ENCODE results near the gene SLC25A42.
A peak's percentile ranks its signal among the peaks of the same experiment; 100 is the strongest.
"Not testable (repeated sequence)": the region's sequence is repeated elsewhere in the genome, so short reads cannot be mapped to it uniquely, and the experiment has no call there.

Gene SLC25A42

DNA sequence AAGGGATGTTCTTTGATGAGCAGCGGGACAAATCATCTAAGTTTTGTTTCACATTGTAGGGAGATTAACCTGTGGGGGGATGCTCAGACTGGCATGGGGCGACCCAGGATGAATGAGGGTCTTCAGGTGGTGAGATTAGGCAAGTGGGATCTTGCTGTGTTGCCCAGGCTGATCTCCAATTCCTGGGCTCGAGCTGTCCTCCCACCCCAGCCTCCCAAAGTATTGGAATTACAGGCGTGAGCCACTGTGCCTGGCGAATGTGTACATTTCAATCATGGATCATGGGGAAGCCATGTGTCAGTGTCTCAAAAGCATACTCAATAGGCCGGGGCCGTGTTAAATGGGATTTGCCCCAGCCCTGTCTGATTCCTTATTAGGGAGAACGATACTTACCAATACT, 8.1 kb downstream of the SLC25A42 start:
- no peak for DNase-seq

DNA sequence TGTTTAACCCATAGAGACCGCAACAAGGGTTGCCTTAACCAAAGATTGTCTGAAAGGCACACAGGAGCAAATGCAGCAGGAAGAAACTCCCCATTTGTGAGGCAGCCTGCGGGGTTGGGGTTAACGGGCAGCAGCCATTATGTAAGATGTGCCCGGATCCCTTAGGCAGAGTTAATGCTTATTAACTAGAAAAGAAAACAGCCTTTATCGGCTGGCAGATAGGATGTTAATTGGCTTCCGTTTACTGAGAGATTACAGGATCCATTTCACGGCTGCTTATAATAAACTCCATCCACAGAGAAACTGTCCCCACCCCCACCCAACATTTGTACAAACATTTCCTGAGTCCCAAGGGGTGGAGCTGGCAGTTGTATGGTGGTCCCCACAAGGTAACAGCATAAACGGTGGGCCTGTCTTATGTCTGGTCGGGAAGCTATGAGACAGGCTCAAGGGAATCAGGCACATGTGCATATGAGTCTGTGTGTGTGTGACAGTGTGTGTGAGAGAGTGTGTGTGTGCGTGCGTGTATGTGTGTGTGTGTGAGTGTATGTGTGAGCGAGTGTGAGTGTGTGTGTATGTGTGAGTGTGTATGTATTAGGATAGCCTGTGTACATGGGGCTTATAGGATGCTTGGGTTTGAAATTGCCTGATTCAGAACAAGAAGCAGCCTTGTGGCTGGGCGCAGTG, 10.5 kb downstream of the SLC25A42 start:
- peak in 2 of 3 experiments; percentile 18 to 62 for DNase-seq

DNA sequence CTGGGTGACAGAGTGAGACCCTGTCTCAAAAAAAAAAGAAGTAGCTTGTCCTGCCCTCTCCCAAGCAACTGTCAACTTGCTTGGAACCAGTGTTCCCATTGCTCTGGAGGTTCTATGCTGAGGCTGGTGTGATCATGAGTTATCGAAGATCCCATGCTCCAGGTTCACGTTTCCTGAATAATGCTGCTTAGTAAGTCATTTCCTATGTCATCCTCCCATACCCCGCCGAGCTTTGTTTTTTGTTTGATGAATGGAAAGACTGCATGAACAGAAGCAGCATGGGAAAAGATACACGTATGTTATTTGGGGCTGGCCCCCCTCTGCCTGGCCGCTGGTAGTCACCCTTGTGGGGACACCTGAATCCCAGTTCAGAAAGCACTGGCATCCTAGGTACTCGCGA, 11.3 kb downstream of the SLC25A42 start:
- no peak for DNase-seq

DNA sequence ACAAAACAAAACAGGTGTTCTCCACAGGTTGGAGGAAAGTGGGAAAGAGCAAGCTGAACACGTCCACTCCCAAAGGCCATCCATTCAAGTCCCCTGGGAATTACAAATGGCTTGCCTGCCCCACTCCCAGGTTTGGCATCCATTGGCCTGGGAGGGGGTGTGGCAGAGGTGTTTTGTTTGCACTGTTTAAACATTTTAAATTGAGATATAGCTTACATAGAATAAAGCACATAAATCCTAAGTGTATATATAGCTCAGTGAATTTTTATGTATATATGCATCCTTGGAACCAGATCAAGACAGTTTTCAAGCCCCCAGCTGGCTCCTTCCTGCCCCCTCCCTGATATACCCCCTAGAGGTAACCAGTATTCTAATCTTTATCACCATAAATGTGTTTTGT, 12.7 kb downstream of the SLC25A42 start:
- DNase-seq, result peak in 1 of 3 experiments; percentile 10

DNA sequence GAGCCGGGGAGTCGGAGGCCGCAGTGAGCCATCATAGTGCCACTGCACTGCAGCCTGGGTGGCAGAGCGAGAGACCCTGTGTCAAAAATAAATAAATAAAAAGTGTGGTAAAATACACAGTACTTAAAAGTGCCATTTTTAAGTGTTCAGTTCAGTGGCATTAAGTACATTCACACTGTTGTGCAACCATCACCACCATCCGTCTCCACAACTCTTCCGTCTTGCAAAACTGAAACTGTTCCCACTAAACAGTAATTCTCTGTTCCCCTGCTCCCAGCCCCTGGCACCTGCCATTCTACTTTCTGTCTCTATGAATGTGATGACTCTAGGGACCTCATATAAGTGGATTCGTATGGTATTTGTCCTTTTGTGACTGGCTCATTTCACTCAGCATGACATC, 13.3 kb downstream of the SLC25A42 start:
- DNase-seq, result peak; percentile 50 to 88 (median 67)

DNA sequence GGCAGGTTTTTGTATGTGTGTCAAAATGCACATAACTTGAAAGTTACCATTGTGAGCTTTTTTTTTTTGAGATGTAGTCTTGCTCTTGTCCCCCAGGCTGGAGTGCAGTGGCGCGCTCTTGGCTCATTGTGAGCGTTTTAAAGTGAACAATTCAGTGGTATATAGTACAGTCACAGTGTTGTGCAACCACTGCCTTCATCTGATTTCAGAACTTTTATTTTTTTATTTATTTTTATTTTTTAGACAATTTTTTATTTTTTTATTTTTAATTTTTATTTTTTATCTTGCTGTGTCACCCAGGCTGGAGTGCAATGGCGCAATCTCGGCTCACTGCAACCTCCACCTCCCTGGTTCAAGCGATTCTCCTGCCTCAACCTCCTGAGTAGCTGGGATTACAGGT, 15.0 kb downstream of the SLC25A42 start:
- no peak for DNase-seq

DNA sequence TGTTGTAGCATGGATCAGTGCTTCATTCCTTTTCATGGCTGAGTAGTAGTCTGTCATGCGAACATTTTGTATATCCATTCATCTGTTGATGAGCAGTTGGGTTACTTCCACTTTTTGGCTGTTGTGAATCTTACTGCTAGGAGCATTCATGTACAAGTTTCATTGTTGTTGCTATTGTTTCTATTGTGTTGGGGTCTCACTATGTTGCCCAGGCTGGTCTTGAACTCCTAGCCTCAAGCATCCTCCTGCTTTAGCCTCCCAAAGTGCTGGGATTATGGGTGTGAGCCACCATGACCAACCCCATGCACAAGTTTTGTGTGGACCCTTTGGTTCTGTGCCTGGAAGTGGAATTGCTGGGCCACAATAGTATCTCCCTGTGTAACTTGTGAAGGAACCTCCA, 15.8 kb downstream of the SLC25A42 start:
- DNase-seq, result no peak

DNA sequence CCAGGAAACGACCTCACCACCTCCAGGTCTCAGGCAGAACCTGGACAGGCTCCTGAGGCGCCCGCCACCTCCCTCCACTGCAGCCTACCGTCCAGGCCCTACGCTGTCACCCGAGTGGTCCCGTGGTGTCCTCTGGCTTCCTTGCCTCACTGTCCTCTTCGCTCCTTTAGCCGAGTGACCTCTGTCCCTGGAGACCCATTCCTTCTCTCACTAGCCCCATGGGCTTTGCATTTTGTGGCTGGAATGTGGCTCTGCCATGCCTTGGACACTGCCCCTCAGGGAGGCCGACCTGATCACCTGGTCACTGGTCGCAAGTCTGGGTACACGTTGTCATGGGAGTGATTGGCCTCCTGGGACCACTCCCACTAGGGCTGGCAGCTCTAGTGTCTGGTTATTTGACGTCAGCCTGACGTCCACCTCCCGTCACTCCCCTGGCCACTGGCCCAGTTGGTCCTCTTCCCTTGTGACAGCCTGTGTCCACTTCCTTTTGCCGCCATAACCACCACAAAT, 17.9 kb downstream of the SLC25A42 start:
- DNase-seq, result no peak

DNA sequence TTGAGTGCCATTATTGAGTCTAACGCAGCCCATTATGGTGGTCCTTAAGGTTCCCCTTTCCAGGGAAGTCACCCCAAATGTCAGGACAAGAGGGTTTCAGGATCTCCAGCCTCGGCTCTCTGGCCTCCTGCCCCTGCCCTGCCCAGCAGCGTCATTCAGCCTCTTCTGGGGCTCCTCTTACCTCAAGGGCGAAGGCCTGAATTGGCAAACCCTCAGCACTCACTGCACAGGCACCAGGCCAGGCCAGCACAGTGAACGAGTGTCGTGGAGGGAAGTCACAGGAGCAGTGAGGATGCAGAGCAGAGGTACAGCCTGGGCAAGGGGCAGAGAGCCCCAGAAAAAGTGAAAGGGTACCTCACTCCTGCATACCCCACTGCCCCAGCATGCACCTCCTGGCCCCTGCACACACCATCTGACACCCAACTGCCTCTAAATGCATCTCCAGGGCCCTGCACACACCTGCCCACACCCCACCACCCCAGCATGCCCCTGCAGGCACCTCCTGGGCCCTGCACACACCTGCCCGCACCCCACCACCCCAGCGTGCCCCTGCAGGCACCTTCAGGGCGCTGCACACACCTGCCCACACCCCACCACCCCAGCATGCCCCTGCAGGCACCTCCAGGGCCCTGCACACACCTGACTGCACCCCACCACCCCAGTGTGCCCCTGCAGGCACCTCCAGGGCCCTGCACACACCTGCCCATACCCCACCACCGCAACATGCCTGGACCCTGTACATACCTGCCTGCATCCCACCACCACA, 19.8 kb downstream of the SLC25A42 start:
- no peak for DNase-seq

DNA sequence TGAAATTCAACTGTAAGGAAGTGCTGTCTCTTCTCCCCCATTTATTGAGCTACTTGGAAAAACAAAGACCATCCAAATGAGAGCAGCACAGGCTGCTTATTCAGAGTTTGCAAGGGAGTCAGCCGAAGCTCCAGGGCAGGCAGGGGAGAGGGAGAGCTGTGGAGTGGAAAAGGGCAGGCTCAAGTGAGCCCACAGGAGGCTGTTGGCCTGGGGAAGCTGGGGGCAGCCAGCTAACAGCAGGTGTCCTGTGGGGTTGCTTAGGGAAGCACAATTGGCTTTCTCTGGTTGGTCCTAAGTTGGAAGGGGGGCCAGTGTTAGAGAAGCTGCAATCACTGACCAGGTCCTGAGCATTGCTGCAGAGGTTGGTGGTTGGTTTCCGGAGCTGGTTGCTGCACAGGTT, 23.9 kb downstream of the SLC25A42 start:
- DNase-seq, result no peak

DNA sequence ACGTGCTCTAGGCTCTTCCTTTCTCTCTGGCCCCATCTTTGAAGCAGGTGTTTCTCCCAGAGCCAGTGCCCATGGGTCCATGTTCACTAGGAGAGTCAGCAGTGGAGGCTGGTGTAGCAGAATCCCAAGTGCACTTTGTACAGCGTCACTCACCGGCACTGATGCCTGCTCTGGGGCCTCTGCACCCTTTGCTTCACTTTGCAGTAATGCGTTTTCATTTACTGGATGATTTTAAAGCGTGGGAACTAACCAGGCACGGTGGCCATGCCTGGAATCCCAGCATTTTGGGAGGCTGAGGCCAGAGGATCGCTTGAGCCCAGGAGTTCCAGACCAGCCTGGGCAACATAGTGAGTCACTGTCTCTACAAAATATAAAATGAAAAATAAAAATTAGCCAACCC, 30.7 kb downstream of the SLC25A42 start:
- DNase-seq, result no peak

DNA sequence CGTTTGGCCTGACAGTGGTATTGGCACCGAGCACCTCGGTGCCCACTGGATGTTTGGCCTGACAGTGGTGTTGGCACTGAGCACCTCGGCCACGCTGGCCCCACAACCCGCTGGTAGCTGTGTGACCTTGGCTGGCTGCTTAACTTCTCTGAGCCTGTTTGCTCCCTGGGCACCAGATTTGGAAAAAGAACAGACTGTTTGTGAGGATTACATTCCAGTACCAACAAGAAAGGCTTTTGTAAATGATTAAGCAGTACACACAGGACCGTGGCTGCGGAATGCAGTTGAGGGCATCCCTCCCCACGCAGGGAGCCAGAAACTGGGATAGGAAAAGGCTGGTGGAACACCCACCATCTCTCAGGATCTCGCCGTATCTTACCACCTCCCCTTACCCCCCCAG, 31.9 kb downstream of the SLC25A42 start:
- DNase-seq, result no peak

DNA sequence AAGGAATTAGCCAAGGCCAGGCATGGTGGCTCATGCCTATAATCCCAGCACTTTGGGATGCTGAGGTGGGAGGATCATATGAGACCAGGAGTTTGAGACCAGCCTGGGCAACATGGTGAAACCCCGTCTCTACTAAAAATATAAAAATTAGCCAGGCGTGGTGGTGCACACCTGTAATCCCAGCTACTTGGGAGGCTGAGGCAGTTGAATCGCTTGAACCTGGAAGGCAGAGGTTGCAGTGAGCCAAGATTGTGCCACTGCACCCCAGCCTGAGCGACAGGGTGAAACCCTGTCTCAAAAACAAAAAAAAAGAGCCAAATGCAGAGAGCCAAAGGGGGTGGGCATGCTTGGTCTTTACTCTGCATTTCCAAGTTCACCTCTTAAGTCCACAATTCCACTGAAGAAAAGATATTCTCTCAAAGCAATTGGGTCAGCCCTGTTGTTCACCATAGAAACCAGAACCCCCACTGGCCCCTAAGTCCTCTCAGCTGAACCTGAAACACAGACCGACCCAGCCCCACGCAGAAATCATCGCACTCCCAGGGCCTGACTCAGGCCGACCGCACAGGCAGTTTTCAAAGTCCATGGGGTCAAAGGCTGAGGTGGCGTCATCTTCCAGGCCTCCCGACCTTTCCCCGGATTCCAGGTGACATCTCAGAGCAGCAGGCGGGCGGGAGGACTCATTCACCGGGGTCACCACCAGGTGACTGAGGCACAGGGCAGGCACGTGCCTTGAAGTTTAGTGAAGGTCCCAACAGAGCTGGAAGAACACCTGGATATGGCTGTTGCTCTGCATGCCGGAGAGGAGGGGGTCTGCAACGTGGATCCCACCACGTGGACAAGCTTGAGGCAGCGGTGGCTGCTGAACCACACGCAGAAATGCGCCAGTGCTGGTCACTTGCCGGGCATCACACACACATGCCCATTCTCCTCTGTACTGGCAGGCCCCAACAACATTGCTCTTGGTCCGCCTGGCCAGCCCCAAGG, 33.1 kb downstream of the SLC25A42 start:
- DNase-seq, result no peak

DNA sequence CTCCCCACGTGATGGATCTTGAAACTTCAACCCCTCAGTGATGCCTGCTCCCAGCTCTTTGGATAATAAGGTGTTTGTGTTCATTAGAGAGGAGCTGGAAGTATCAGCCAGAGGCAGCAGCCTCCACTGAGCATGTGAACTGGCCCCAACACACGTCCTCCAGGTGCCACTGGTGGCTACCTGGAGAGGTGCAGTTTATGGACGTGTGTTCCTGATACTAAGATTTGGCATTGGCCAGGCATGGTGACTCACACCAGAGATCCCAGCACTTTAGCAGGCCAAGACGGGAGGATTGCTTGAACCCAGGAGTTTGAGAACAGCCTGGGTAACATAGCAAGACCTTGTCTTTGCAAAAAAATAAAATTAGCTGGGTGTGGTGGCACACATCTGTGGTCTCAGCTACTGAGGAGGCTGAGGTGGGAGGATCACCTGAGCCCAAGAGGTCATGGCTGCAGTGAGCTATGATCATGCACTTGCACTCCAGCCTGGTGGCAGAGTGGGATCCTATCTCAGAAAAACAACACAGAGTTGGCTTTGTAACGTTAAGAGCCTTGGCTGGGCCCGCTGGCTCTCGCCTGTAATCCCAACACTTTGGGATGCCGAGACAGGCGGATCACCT, 34.4 kb downstream of the SLC25A42 start:
- DNase-seq, result no peak

DNA sequence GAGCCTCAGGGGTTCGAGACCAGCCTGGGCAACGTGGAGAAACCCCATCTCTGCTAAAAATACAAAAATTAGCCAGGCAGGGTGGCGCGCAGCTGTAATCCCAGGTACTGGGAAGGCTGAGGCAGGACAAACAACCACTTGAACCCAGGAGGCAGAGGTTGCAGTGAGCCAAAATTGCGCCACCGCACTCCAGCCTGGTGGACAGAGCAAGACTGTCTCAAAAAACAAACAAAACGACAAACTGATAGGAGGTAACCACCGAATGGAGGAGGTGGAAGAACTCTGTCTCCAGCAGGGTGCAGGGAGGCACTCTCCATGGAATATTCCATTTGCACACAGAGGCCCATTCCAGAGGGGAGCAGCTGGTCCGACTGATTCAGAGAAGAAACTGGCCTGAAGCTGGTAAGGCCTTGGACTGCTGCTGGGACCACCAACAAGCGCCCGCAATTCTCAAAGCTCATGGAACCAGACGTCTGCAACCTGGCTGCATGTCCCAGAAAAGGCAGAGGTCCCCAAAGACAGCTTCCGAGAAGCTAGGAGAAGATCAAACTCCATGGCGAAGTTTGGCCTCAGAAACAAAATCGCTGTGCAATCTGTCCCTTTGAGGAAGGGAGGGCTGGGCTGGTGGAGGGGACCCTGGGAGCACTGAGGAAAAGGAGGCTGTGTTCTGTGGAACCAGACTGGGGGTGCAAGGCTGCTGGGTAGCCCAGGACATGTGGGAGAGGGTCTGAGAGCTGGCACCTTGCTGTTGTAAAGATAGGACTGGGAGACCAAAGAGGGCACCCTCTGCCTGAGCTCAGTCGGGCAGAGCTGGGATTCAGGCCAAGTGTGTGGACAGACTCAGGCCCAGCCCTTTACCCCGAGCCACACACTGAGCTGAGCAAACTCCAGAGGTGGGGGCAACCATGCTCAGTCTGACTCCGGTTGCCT, 35.2 kb downstream of the SLC25A42 start:
- DNase-seq, result no peak

DNA sequence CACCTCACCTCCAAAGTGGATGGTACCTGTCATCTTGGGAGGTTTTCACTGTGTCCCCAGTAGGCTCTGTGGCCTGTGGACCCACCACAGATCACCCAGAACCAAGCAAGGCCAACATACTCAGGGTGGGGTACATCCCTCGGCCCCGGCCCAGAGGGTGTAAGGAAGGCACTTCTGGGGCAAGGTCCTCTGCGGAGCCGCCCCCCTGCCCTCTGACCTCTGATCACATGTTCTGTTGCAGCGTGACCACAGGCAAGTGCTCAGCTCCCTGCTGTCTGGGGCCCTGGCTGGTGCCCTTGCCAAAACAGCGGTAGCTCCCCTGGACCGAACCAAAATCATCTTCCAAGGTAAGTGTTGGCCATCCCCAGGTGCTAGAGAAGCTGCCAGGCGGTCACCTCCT, 37.7 kb downstream of the SLC25A42 start:
- no peak for DNase-seq

DNA sequence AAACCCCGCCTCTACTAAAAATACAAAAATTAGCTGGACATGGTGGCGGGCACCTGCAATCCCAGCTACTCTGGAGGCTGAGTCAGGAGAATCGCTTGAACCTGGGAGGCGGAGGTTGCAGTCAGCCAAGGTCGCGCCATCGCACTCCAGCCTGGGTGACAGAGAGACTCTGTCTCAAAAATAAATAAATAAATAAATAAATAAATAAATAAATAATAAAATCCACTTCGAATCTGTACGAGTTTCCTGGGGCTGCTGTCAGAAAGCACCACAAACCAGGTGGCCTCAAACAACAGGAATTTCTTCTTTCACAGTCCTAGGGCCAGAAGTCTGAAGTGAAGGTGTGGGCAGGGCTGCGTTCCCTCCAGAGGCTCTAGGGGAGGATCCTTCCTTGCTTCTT, 38.8 kb downstream of the SLC25A42 start:
- not testable (repeated sequence) for DNase-seq

DNA sequence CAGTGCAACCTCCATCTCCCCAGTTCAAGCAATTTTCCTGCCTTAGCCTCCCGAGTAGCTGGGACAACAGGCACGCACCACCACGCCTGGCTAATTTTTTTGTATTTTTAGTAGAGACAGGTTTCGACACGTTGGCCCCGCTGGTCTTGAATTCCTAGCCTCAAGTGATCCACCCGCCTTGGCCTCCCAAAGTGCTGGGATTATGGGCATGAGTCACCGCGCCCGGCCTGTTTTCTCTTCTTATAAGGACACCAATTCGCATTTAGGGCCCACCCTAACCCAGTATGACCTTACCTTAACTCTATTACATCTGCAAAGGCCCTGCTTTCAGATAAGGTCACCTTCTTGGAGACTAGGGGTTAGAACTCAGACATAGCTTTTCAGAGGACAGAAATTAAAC, 39.4 kb downstream of the SLC25A42 start:
- DNase-seq, result no peak

DNA sequence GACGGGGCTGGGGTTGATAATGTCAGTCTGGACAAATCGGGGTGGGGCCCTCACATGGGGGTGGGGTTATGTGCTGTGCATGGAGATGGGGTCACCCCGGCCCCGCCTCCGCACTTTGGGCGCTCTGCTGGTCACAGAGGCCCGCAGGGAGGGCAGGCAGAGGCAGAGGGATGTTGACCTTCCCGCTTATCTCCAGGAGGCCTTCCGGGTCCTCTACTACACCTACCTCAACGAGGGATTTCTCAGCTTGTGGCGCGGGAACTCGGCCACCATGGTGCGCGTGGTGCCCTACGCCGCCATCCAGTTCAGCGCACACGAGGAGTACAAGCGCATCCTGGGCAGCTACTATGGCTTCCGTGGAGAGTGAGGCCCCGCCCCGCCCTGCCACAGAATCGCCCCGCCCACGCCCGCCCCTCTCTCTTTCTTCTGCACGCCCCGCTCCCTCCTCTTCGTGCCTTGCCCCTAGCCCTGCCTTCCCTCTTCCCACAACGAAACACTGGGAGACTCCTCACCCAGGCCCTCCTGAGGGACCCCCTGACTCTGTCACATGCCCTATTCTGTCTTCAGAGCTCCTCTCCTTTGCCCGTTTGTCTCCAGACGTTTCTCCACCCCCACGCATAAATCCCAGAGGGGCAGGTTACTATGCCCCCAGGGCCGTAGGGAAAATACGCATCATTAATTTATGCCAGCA, 41.7 kb downstream of the SLC25A42 start:
- DNase-seq, result peak; percentile 26 to 52 (median 39)

DNA sequence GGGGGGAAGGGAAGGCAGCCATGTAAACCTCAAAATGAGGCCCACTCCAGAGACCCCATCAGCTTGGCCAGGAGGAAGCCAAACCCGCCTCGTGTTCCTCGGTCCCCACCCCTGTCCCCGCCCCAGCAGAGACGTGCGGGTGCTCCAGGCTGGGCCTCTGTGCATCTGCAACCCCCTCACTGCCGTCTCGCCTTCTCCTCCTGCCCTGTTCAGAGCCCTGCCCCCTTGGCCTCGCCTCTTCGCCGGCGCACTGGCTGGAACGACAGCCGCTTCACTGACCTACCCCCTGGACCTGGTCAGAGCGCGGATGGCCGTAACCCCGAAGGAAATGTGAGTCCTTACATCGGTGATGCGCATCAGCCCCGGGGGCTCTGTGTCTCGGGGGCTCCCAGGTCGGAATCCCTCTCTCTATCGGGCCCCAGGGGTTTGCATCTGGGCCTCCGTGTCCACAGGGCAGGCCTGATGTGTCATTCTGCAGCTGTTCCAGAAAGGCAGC, 42.3 kb downstream of the SLC25A42 start:
- no peak for DNase-seq

DNA sequence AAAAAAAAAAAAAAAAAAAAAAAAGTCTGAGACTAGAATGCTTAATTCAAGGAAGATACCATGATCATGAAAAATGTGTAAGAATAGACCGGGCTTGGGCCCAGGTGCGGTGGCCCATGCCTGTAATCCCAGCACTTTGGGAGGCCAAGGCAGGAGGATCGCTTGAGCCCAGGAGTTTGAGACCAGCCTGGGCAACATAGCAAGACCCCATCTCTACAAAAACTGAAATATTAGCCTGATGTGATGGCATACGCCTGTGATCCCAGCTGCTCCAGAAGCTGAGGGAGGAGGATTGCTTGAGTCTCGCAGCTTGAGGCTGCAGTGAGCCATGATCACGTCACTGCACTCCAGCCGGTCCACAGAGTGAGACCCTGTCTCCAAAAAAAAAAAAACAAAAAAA, 43.1 kb downstream of the SLC25A42 start:
- not testable (repeated sequence) for DNase-seq
